OCI-LY3 (cell line): ENCODE data around the gene MPRIP.

Experiments
- EZH2phosphoT487 ChIP-seq: fragments of 200-600 bp; shearing (Covaris generic); IDR thresholded peaks from 2 replicates; pipeline ENCODE4 v1.6.1; 2018; ENCODE audit warnings: antibody characterized with exemption, mixed run types, low read depth
- TF ChIP-seq, protein P1 (sequence below): fragments of 200-600, 300-600 bp; sonication (generic); IDR thresholded peaks from 2 replicates; pipeline ENCODE4 v1.5.1; 2014; ENCODE audit warnings: antibody characterized with exemption, low read length, low read depth

DNA sequence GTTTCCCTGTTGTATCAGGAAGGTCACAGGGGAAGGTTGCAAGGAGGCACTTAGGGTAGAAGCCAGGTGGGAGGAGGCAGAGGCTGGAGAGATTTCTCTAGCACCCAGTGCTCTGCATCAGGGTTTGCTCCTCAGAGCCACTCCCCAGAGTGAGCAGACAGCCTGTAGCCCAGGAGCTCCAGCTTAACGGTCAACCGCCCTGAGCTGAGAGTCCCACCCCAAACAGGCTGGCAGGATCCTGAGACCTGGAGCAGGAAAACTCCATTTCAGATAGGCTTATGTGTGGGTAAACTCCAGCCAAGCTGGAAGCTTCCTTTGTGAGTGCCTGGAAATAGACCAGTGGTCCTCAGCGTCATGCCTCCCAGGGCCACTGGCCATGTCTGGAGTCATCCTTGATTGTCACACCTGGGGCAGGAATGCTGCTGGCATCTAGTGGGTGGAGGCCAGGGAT, 37.9 kb downstream of the MPRIP start:
- no peak for TF ChIP-seq EZH2phosphoT487
- TF ChIP-seq, protein P1, sequence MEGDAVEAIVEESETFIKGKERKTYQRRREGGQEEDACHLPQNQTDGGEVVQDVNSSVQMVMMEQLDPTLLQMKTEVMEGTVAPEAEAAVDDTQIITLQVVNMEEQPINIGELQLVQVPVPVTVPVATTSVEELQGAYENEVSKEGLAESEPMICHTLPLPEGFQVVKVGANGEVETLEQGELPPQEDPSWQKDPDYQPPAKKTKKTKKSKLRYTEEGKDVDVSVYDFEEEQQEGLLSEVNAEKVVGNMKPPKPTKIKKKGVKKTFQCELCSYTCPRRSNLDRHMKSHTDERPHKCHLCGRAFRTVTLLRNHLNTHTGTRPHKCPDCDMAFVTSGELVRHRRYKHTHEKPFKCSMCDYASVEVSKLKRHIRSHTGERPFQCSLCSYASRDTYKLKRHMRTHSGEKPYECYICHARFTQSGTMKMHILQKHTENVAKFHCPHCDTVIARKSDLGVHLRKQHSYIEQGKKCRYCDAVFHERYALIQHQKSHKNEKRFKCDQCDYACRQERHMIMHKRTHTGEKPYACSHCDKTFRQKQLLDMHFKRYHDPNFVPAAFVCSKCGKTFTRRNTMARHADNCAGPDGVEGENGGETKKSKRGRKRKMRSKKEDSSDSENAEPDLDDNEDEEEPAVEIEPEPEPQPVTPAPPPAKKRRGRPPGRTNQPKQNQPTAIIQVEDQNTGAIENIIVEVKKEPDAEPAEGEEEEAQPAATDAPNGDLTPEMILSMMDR = no peak
